ENCODE measurements around the gene H6PD. TPM values are rescaled to one million over a fixed set of nuclear protein-coding genes. Genes with fewer than 3 reads are reported as not detected.

H6PD gene
- total and polyA plus RNA-seq, 8 donors, result 8.7 to 34.2 (median 16.1) TPM

GRCh38 chr1:9218917-9219316 lies 15.7 kb upstream of the H6PD start:
- Histone ChIP-seq H3K4me1 (no peaks in the 10 kb centered on the region), H3K27me3 (no peaks in the 10 kb centered on the region)
- no peak for TF ChIP-seq CTCF (IDR thresholded peaks at IDR 0.05)

GRCh38 chr1:9222846-9223625 lies 11.5 kb upstream of the H6PD start:
- intact Hi-C loops (cut with DNase I), result no loop called here
- no peak for ATAC-seq

More at GRCh38 chr1:9218917-9219316, 15.7 kb upstream of the H6PD start:
- FAIRE-seq (no peak), ATAC-seq (no peak), DNase-seq (no peak)
- 56 to 58% methylated on average over 5 of the region's 5 CpGs for WGBS, 2 donors
- Histone ChIP-seq H3K36me3 (no peaks in the 10 kb centered on the region), H3K4me3 (no peak overlapping the region), H3K9me3 (no peaks in the 10 kb centered on the region), H3K27ac (no peak overlapping the region)
- intact Hi-C loops (cut with DNase I), result no loop called here

GRCh38 chr1:9224664-9225410 lies 9.7 kb upstream of the H6PD start:
- FAIRE-seq (no peak), DNase-seq (no peak), ATAC-seq (no peak)
- H3K27me3 ChIP-seq, result no peaks in the 10 kb centered on the region
- H3K36me3 ChIP-seq, result no peaks in the 10 kb centered on the region
- TF ChIP-seq CTCF (IDR thresholded peaks at IDR 0.05), result no peak
- intact Hi-C loops (cut with DNase I), result no loop called here
- WGBS, 2 donors, result 84% methylated on average over 10 of the region's 10 CpGs
- H3K27ac ChIP-seq, result no peak overlapping the region
- no peak overlapping the region for H3K4me3 ChIP-seq
- H3K4me1 ChIP-seq, result no peaks in the 10 kb centered on the region
- H3K9me3 ChIP-seq, result no peaks in the 10 kb centered on the region

More at GRCh38 chr1:9222846-9223625, 11.5 kb upstream of the H6PD start:
- FAIRE-seq (no peak), DNase-seq (no peak)
- 90 to 94% methylated on average over 14 of the region's 14 CpGs for WGBS, 2 donors
- H3K27me3 ChIP-seq, result no peaks in the 10 kb centered on the region
- H3K9me3 ChIP-seq, result no peaks in the 10 kb centered on the region
- no peak overlapping the region for H3K4me3 ChIP-seq
- H3K36me3 ChIP-seq, result no peaks in the 10 kb centered on the region
- no peak for TF ChIP-seq CTCF (IDR thresholded peaks at IDR 0.05)
- no peaks in the 10 kb centered on the region for H3K4me1 ChIP-seq
- H3K27ac ChIP-seq, result no peak overlapping the region

- H3K9me3 ChIP-seq, result no peaks in the 10 kb centered on the region
- ATAC-seq (no peak), FAIRE-seq (no peak), DNase-seq (no peak)
- no peak for TF ChIP-seq CTCF (IDR thresholded peaks at IDR 0.05)
- intact Hi-C loops (cut with DNase I), result no loop called here
- H3K4me3 ChIP-seq, result no peak overlapping the region
- 61 to 70% methylated on average over 5 of the region's 5 CpGs for WGBS, 2 donors
- H3K36me3 ChIP-seq, result no peaks in the 10 kb centered on the region
- no peak overlapping the region for H3K27ac ChIP-seq
- no peaks in the 10 kb centered on the region for H3K27me3 ChIP-seq
- H3K4me1 ChIP-seq, result no peaks in the 10 kb centered on the region
These were observed 9.2 kb upstream of the H6PD start for GRCh38 chr1:9225411-9225785.

GRCh38 chr1:9228609-9229008 lies 6.0 kb upstream of the H6PD start:
- Histone ChIP-seq H3K36me3 (no peaks in the 10 kb centered on the region), H3K9me3 (no peaks in the 10 kb centered on the region), H3K4me3 (no peak overlapping the region), H3K27me3 (no peaks in the 10 kb centered on the region), H3K4me1 (no peaks in the 10 kb centered on the region), H3K27ac (no peak overlapping the region)
- TF ChIP-seq CTCF (IDR thresholded peaks at IDR 0.05), result no peak
- 77 to 82% methylated on average over 4 of the region's 4 CpGs for WGBS, 2 donors
- no peak for DNase-seq
- no peak for FAIRE-seq
- no peak for ATAC-seq
- intact Hi-C loops (cut with DNase I), result no loop called here
